Heart left ventricle (tissue), 13 donors: ENCODE data around the gene REP15.

Experiments
- CTCF ChIP-seq, 12 donors: fragments of 200-600 bp; sonication (generic) in 4 of 12; IDR thresholded peaks; one replicate each; pipeline versions ENCODE4 v1.5.0 to v1.8.0; 2018 to 2022; ENCODE audit warnings: antibody characterized with exemption in 12 of 12, mild to moderate bottlenecking in 5 of 12
- POLR2A ChIP-seq, 2 donors: fragments of 450-650 bp; IDR thresholded peaks; one replicate each; pipeline ENCODE4 v1.6.1; 2017; ENCODE audit warnings: antibody characterized with exemption in 2 of 2, mild to moderate bottlenecking in 2 of 2, moderate library complexity in 2 of 2
- donor health status: ischemic (EF 13 %, LVEDD 7.1; RV severe dilation, severe dysfunction).
- donor health status: DM: no; HTN: yes; CAD: no.
- donor health status: DM: no; HTN: no; CAD: no.
- donor health status: ischemic (EF 25% LVEDD 6.9; RV normal size, moderate dysfunction).
- donor health status: ischemic (EF 25% LVEDD 5.7; RV mildly dilated, moderate dysfunction).
- donor health status: ischemic (EF 35%, LVEDD 5.7; RV mildly dilated, moderate dysfunction).
- donor health status: nonischemic (EF 11% LVEDD 7.7; RV severe dilation, severe dysfunction).
- donor health status: DM: yes; HTN: yes; CAD: no.
- donor health status: PGD.
- donor health status: ischemic (EF 29% LVEDD 5.4; RV normal size, mild dysfunction).
- donor health status: nonischemic (EF 23%, LVEDD 6.1; RV moderate dilation, normal function).

- TF ChIP-seq CTCF (IDR thresholded peaks at IDR 0.05) (no peak), POLR2A (IDR thresholded peaks at IDR 0.05) (no peak)
Observed at GRCh38 chr12:27709212-27709931, 13.1 kb downstream of the REP15 start.
